NCI-H146 treated with DMSO at 0.1 percent for 48 hours (cell line): Measurements from ENCODE around the gene STKLD1.
"Not testable (repeated sequence)": the region's sequence is repeated elsewhere in the genome, so short reads cannot be mapped to it uniquely, and the experiment has no call there.

Experiments
- DNase-seq: peaks from one replicate; lab custom pipeline; 2025; ENCODE audit not compliant: unreplicated experiment; lab: John Stamatoyannopoulos, UW

Gene STKLD1

DNA sequence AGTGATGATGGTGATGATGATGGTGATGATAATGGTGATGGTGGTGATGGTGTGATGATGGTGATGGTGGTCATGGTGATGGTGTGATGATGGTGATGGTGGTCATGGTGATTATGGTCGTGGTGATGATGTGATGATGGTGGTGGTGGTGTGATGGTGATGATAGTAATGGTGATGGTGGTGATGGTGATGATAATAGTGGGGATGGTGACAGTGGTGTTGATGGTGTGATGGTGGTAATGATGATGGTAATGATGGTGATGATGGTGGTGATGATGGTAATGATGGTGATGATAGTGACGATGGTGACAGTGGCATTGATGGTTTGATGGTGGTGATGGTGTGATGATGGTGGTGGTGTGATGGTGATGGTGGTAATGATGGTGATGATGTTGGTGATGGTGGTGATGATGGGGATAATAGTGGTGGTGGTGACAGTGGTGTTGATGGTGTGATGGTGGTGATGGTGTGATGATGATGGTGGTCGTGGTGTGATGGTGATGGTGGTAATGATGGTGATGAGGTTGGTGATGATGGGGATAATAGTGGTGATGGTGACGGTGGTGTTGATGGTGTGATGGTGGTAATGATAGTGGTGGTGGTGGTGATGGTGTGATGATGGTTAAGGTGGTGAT is 6.5 kb downstream of the STKLD1 start:
- DNase-seq, result no peak

GRCh38 chr9:133383438-133383837 is 7.3 kb downstream of the STKLD1 start:
- DNase-seq, result no peak

GRCh38 chr9:133384736-133385321 is 8.7 kb downstream of the STKLD1 start:
- DNase-seq, result no peak

DNA sequence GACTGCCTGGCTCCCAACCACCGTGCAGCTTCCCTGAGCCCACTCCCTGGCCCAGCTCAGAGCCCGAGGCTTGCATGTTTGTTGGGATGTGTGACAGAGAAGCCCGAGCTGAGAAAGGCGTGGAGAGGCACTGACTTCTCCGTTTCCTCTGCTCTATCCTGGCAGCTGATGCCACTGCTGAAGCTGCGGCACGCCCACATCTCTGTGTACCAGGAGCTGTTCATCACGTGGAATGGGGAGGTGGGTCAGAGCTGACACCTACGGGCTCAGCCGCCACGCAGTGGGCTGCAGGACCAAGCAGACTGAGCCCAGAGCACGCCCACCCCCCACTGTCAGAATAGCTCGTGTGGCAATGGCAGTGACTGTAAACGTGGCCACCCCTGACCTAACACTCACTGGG is 9.3 kb downstream of the STKLD1 start:
- DNase-seq, result no peak

DNA sequence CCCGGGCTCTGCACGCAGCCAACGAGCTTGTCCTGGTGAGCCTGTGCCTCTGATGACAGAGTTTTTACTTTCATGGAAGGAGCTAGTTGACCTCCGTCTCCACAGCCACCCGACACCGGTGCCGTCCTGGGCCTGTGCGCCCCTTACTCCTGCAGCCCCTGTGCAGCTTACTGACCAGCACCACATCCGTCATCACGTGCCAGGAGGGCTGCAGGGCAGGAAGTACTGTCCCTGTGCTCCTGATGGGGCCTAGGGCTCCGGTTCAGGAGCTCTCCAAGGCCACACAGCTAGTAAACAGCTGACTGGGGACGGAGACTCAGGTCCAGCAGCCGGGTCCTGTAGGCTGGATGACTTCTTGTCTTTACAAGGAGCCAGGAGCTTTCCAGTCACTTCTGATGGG is 10.2 kb downstream of the STKLD1 start:
- DNase-seq, result no peak

GRCh38 chr9:133387680-133388079 is 11.5 kb downstream of the STKLD1 start:
- no peak for DNase-seq

DNA sequence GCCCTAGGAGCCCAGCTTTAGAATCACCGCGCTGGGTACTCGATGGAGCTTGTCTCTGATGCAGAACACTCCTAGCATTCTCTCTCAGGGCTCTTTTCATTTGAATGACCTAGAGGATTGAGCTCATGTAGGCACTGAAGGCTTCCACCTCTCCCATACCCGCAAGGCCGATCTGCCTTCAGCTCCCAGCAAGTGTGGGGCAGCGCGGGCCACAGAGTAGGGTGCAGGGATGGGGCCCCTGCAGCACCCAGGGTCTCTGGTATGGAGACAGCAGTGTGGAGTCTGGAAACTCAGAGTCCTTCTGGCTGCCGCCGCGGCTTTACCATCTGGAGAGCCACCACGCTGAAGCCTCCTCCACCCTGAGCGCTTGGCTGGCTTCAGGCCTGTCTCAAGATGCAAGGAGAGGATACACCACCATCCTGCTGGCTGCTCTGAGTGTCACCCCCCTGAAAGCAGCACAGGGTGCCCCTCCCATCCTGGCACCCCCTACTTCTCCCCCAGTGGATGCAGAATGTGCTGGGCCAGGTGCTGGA is 12.9 kb downstream of the STKLD1 start:
- no peak for DNase-seq

GRCh38 chr9:133389562-133389961 is 13.4 kb downstream of the STKLD1 start:
- DNase-seq, result no peak

DNA sequence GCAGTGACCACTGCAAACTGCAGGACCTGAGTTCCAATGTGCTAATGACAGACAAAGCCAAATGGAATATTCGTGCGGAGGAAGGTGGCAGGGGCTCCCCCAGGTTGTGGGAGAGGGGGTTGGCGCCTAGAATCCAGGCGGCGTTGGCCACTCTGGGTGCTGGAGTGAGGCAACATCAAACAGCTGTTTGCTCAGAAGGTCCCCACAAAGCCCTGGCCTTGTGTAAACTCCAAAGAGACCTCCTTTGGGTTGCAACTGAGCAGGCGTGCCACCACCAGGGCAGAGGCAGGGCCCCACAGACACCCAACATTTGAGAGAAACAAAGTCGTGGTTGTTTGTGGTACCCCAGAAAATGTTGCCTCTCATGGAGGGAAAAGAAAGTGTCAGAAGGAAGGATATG is 14.5 kb downstream of the STKLD1 start:
- no peak for DNase-seq

GRCh38 chr9:133391449-133391848 is 15.3 kb downstream of the STKLD1 start:
- DNase-seq, result not testable (repeated sequence)

- DNase-seq, result not testable (repeated sequence)
These were observed 16.1 kb downstream of the STKLD1 start for GRCh38 chr9:133392308-133392707.

GRCh38 chr9:133393399-133393798 is 17.2 kb downstream of the STKLD1 start:
- no peak for DNase-seq

DNA sequence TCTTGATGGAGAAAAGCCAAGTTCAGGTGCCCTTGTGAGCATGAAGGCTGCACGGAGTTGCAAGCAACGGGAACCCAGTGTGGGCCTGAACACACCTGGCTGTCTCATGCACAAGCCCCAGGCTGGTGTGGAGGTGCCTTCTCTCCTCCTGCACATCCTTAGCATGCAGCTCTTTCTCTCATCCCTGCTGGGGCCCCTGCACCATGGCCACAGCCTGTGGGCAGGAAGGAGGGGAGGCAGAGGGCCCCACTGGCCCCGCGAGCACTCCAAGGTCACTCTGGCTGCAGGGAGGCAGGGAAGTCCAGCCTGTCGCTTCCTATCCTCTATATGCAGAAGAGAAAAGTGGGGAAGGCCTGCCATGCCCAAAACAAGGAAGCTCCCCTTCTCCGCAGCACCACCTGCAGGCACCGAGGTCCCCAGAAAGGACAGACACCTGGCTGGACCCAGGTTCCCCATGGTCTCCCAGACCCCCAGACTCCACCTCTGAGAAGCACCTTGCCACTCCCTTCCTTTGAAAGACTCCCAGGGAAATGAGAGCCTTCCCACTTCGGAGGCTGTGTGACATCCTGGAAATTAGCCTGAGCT is 18.6 kb downstream of the STKLD1 start:
- no peak for DNase-seq

DNA sequence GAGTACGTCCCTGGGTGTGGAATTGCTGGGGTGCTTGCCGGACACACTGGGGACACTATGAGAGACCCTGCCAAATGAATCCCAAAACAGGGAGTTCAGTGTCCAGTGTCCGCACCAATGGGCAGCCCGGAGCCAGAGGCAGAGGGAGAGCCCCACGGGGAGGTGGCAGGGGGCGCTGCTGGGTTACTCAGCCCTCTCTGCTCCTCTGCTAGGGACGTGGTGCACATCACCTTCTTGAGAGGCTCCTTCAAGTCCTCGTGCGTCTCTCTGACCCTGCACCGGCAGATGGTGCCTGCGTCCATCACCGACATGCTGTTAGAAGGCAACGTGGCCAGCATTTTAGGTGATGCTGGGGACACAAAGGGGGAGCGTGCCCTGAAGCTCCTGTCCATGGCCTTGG is 20.8 kb downstream of the STKLD1 start:
- DNase-seq, result no peak

GRCh38 chr9:133397370-133397769 is 21.2 kb downstream of the STKLD1 start:
- no peak for DNase-seq

GRCh38 chr9:133397895-133398294 is 21.7 kb downstream of the STKLD1 start:
- no peak for DNase-seq

- no peak for DNase-seq
These were observed 24.1 kb downstream of the STKLD1 start for GRCh38 chr9:133400292-133400691.

DNA sequence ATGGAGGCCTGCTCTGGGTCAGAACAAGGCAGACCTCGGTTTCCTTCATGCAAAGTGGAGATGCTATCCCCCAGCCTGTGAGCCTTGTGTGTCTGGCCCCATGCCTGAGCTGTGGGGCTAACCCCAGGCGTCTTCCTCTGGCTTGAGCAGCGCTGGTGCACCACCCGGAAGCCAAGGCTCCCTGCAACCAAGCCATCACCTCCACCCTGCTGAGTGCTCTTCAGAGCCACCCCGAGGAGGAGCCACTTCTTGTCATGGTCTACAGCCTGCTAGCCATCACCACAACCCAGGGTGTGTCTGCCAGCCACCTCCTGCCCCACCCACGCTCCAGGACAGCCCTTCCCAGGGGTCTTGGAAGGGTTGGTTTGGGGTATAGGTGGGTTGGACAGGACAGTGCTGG is 25.4 kb downstream of the STKLD1 start:
- no peak for DNase-seq

DNA sequence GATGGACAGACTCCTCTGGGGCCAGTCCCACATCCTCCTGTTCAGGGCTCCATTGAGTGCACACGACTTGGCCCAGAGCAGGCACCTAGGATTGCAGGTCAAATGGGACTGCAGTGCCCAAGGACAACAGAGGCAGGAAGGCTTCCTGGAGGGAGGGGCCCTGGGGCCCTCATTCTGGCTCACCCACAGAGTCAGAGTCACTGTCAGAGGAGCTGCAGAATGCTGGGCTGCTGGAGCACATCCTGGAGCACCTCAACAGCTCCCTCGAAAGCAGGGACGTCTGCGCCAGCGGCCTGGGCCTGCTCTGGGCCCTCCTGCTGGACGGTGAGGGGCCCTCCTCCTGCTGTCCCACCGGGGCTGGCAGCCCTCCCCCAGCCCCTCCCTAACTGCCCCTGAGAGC is 26.5 kb downstream of the STKLD1 start:
- DNase-seq, result no peak

GRCh38 chr9:133403766-133404453 is 27.7 kb downstream of the STKLD1 start:
- DNase-seq, result no peak

DNA sequence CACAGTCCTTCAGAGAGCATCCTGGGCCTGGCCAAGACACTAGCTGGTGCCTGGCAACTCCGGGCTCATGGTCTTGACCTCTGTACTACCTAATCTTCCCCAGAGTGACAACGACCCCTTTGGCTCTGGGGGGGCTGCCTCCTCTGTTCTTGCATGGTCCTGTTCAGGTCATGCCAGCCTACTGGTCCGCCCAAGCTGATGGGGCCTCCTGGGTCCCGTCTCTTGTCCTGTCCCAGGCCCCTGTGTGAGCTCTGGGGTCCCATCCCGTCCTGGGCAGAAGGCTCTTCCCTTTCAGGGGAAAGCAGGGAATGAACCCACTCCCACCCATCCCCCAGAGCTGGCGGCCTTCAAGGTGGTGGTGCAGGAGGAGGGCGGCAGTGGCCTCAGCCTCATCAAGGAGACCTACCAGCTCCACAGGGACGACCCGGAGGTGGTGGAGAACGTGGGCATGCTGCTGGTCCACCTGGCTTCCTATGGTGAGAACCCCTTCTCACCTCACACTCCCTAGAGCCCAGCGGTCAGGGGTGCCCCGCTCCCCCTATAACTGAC is 28.4 kb downstream of the STKLD1 start:
- DNase-seq, result no peak
